ENCODE measurements around the gene KRTAP3-3. TPM values are rescaled to one million over a fixed set of nuclear protein-coding genes. Genes with fewer than 3 reads are reported as not detected.

KRTAP3-3 gene
- total RNA-seq (2022; extraction: Qiagen RNA extraction) = not detected in 5 replicates

GRCh38 chr17:40993839-40994238 lies at the start of gene KRTAP3-3:
KRTAP3-3 (minus strand) TSS chr17:40994164; CDS start chr17:40994097, 67 bp downstream.

GRCh38 chr17:41040783-41041571 lies 47.0 kb upstream of the KRTAP3-3 start, which contains the start of gene KRTAP1-1:
KRTAP1-1 (minus strand) TSS chr17:41041450; CDS start chr17:41041397, 53 bp downstream.

GRCh38 chr17:41034346-41034935 lies 40.5 kb upstream of the KRTAP3-3 start, which contains the start of gene KRTAP1-3:
KRTAP1-3 (minus strand) TSS chr17:41034874; CDS start chr17:41034821, 53 bp downstream.

GRCh38 chr17:41029633-41030245 lies 35.8 kb upstream of the KRTAP3-3 start, which contains the start of gene KRTAP1-4:
KRTAP1-4 (minus strand) TSS chr17:41030195; CDS start chr17:41030078, 117 bp downstream.

GRCh38 chr17:41026715-41027471 lies 32.9 kb upstream of the KRTAP3-3 start, which contains the start of gene KRTAP1-5:
KRTAP1-5 (minus strand) TSS chr17:41027208; CDS start chr17:41027155, 53 bp downstream.

GRCh38 chr17:41008811-41009210 lies 14.8 kb upstream of the KRTAP3-3 start, which contains the start of gene KRTAP3-1:
KRTAP3-1 (minus strand) TSS chr17:41009128; CDS start chr17:41009074, 54 bp downstream.

GRCh38 chr17:40999563-40999962 lies 5.6 kb upstream of the KRTAP3-3 start, which contains the start of gene KRTAP3-2:
KRTAP3-2 (minus strand) TSS chr17:40999906; CDS start chr17:40999853, 53 bp downstream.

GRCh38 chr17:40984226-40984625 lies 9.7 kb downstream of the KRTAP3-3 start, which contains the start of gene KRT40:
KRT40 (minus strand) TSS chr17:40984326; CDS start chr17:40984273, 53 bp downstream.

GRCh38 chr17:40966848-40967247 lies 27.1 kb downstream of the KRTAP3-3 start, which contains the start of gene KRT39:
KRT39 (minus strand) TSS chr17:40966948; CDS start chr17:40966856, 92 bp downstream.

Other genes with a start within 250 kb of the KRTAP3-3 start
- gene KRT25, start 238.8 kb downstream of the KRTAP3-3 start, total RNA-seq (2022; extraction: Qiagen RNA extraction) = not detected in 5 replicates
- gene KRT26, start 222.0 kb downstream of the KRTAP3-3 start, total RNA-seq (2022; extraction: Qiagen RNA extraction) = not detected in 5 replicates
- gene KRT27, start 211.6 kb downstream of the KRTAP3-3 start, total RNA-seq (2022; extraction: Qiagen RNA extraction) = 0.06 TPM in 1 of 5 replicates, not detected in the others
- gene KRT28, start 194.2 kb downstream of the KRTAP3-3 start, total RNA-seq (2022; extraction: Qiagen RNA extraction) = not detected in 5 replicates
- 61.8 to 120 TPM (median 113 TPM) in 5 replicates for gene KRT10, start 171.6 kb downstream of the KRTAP3-3 start, total RNA-seq (2022; extraction: Qiagen RNA extraction)
- not detected in 5 replicates for gene KRT12, start 126.9 kb downstream of the KRTAP3-3 start, total RNA-seq (2022; extraction: Qiagen RNA extraction)
- 0.14 to 0.41 TPM (median 0.17 TPM) in 5 replicates for gene KRT20, start 108.9 kb downstream of the KRTAP3-3 start, total RNA-seq (2022; extraction: Qiagen RNA extraction)
- gene KRT23, start 56.5 kb downstream of the KRTAP3-3 start, total RNA-seq (2022; extraction: Qiagen RNA extraction) = 0.08 to 0.29 TPM (median 0.11 TPM) in 4 of 5 replicates, not detected in the other
- not detected in 5 replicates for gene KRT39, start 27.2 kb downstream of the KRTAP3-3 start, total RNA-seq (2022; extraction: Qiagen RNA extraction)
- gene KRT40, start 9.8 kb downstream of the KRTAP3-3 start, total RNA-seq (2022; extraction: Qiagen RNA extraction) = not detected in 5 replicates
- 0.26 to 0.44 TPM (median 0.29 TPM) in 5 replicates for gene KRTAP3-2, start 5.7 kb upstream of the KRTAP3-3 start, total RNA-seq (2022; extraction: Qiagen RNA extraction)
- 0.24 TPM in 1 of 5 replicates, not detected in the others for gene KRTAP3-1, start 15.0 kb upstream of the KRTAP3-3 start, total RNA-seq (2022; extraction: Qiagen RNA extraction)
- gene KRTAP1-5, start 33.0 kb upstream of the KRTAP3-3 start, total RNA-seq (2022; extraction: Qiagen RNA extraction) = not detected in 5 replicates
- not detected in 5 replicates for gene KRTAP1-4, start 36.0 kb upstream of the KRTAP3-3 start, total RNA-seq (2022; extraction: Qiagen RNA extraction)
- not detected in 5 replicates for gene KRTAP1-3, start 40.7 kb upstream of the KRTAP3-3 start, total RNA-seq (2022; extraction: Qiagen RNA extraction)
- gene KRTAP1-1, start 47.3 kb upstream of the KRTAP3-3 start, total RNA-seq (2022; extraction: Qiagen RNA extraction) = not detected in 5 replicates
- not detected in 5 replicates for gene KRTAP2-1, start 53.2 kb upstream of the KRTAP3-3 start, total RNA-seq (2022; extraction: Qiagen RNA extraction)
- gene KRTAP2-2, start 61.1 kb upstream of the KRTAP3-3 start, total RNA-seq (2022; extraction: Qiagen RNA extraction) = not detected in 5 replicates
- gene KRTAP2-3, start 66.0 kb upstream of the KRTAP3-3 start, total RNA-seq (2022; extraction: Qiagen RNA extraction) = 0.20 to 0.22 TPM in 2 of 5 replicates, not detected in the others
- gene KRTAP2-4, start 71.7 kb upstream of the KRTAP3-3 start, total RNA-seq (2022; extraction: Qiagen RNA extraction) = not detected in 5 replicates
- gene KRTAP4-7, start 90.0 kb upstream of the KRTAP3-3 start, total RNA-seq (2022; extraction: Qiagen RNA extraction) = not detected in 5 replicates
- not detected in 5 replicates for gene KRTAP4-8, start 104.0 kb upstream of the KRTAP3-3 start, total RNA-seq (2022; extraction: Qiagen RNA extraction)
- gene KRTAP4-16, start 108.0 kb upstream of the KRTAP3-3 start, total RNA-seq (2022; extraction: Qiagen RNA extraction) = not detected in 5 replicates
- not detected in 5 replicates for gene KRTAP4-9, start 111.2 kb upstream of the KRTAP3-3 start, total RNA-seq (2022; extraction: Qiagen RNA extraction)
- gene KRTAP4-11, start 124.2 kb upstream of the KRTAP3-3 start, total RNA-seq (2022; extraction: Qiagen RNA extraction) = not detected in 5 replicates
- gene KRTAP4-12, start 130.0 kb upstream of the KRTAP3-3 start, total RNA-seq (2022; extraction: Qiagen RNA extraction) = not detected in 5 replicates
- not detected in 5 replicates for gene KRTAP4-6, start 146.4 kb upstream of the KRTAP3-3 start, total RNA-seq (2022; extraction: Qiagen RNA extraction)
- gene KRTAP4-5, start 155.7 kb upstream of the KRTAP3-3 start, total RNA-seq (2022; extraction: Qiagen RNA extraction) = not detected in 5 replicates
- gene KRTAP4-4, start 166.6 kb upstream of the KRTAP3-3 start, total RNA-seq (2022; extraction: Qiagen RNA extraction) = not detected in 5 replicates
- not detected in 5 replicates for gene KRTAP4-3, start 174.1 kb upstream of the KRTAP3-3 start, total RNA-seq (2022; extraction: Qiagen RNA extraction)
- not detected in 5 replicates for gene KRTAP4-2, start 184.1 kb upstream of the KRTAP3-3 start, total RNA-seq (2022; extraction: Qiagen RNA extraction)
- 0.10 to 0.29 TPM (median 0.16 TPM) in 3 of 5 replicates, not detected in the others for gene KRTAP4-1, start 190.7 kb upstream of the KRTAP3-3 start, total RNA-seq (2022; extraction: Qiagen RNA extraction)
- gene KRTAP9-1, start 195.7 kb upstream of the KRTAP3-3 start, total RNA-seq (2022; extraction: Qiagen RNA extraction) = not detected in 5 replicates
- not detected in 5 replicates for gene KRTAP9-2, start 232.5 kb upstream of the KRTAP3-3 start, total RNA-seq (2022; extraction: Qiagen RNA extraction)
- gene KRTAP9-3, start 238.3 kb upstream of the KRTAP3-3 start, total RNA-seq (2022; extraction: Qiagen RNA extraction) = not detected in 5 replicates
- gene KRTAP9-8, start 243.8 kb upstream of the KRTAP3-3 start, total RNA-seq (2022; extraction: Qiagen RNA extraction) = not detected in 5 replicates